Activated T-helper 1 cell treated with anti-CD3 and anti-CD28 coated beads, Interleukin-2, amount 50 U/mL, for 16 hours (primary cell): Measurements from ENCODE around the gene CCDC137.
"Not testable (repeated sequence)": the region's sequence is repeated elsewhere in the genome, so short reads cannot be mapped to it uniquely, and the experiment has no call there.

Experiments used
- DNase-seq, 2 donors: peaks; one replicate each; pipeline ENCODE4 v3.0.0-alpha.2; 2020; ENCODE audit warnings: low read depth in 1 of 2, low spot score in 1 of 2

The CCDC137 gene

GRCh38 chr17:81666342-81667191 lies at the start of gene CCDC137, which contains the start of gene OXLD1:
TSS of gene CCDC137 (plus strand) at chr17:81666737. CDS start at chr17:81666767, 30 bp downstream.
TSS of gene OXLD1 (minus strand) at chr17:81666605. CDS start at chr17:81666577, 28 bp downstream.
- peak; percentile 84 to 90 for DNase-seq

GRCh38 chr17:81616877-81617276 lies 49.7 kb upstream of the CCDC137 start:
- no peak for DNase-seq

DNA sequence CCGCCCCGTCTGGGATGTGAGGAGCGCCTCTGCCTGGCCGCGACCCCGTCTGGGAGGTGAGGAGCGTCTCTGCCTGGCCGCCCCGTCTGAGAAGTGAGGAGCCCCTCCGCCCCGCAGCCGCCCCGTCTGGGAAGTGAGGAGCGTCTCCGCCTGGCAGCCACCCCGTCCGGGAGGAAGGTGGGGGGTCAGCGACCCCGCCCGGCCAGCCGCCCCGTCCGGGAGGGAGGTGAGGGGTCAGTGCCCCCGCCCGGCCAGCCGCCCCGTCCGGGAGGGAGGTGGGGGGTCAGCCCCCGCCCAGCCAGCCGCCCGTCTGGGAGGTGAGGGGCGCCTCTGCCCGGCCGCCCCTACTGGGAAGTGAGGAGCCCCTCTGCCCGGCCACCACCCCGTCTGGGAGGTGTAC lies 48.2 kb upstream of the CCDC137 start:
- not testable (repeated sequence) for DNase-seq

GRCh38 chr17:81621494-81622130 lies 44.9 kb upstream of the CCDC137 start:
- no peak for DNase-seq

GRCh38 chr17:81630274-81630673 lies 36.3 kb upstream of the CCDC137 start:
- no peak for DNase-seq

GRCh38 chr17:81631482-81631881 lies 35.1 kb upstream of the CCDC137 start:
- no peak for DNase-seq

- DNase-seq = no peak
Measured at GRCh38 chr17:81635431-81635830, 31.1 kb upstream of the CCDC137 start.

DNA sequence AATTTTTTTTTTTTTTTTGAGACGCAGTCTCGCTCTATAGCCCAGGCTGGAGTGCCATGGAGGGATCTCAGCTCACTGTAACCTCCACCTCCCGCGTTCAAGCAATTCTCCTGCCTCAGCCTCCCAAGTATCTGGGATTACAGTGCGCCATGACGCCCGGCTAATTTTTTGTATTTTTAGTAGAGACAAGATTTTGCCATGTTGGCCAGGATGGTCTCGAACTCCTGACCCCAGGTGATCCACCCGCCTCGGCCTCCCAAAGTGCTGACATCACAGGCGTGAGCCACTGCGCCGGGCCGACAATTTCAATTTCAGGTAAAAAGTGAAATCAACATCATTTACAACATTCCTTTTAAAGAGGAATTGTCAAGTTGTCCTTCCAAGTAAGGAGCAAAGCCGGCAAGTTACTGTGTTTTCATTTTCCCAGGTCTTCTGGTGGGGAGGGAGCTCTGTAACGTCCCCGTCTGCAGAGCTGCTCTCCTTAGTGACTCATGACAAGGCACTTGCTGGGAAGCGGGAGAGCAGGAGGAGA lies 30.5 kb upstream of the CCDC137 start:
- no peak for DNase-seq

- DNase-seq = peak; percentile 66 to 78
Measured at GRCh38 chr17:81636505-81637288, 29.8 kb upstream of the CCDC137 start, which contains the start of the genes NPLOC4 and TSPAN10. TSS of gene NPLOC4 (minus strand) at chr17:81637112. CDS start at chr17:81636930, 182 bp downstream. TSS of gene TSPAN10 (plus strand) at chr17:81637196. CDS start at chr17:81642413, 5,217 bp downstream.

- DNase-seq = no peak
Measured at GRCh38 chr17:81638683-81639082, 27.9 kb upstream of the CCDC137 start.

DNA sequence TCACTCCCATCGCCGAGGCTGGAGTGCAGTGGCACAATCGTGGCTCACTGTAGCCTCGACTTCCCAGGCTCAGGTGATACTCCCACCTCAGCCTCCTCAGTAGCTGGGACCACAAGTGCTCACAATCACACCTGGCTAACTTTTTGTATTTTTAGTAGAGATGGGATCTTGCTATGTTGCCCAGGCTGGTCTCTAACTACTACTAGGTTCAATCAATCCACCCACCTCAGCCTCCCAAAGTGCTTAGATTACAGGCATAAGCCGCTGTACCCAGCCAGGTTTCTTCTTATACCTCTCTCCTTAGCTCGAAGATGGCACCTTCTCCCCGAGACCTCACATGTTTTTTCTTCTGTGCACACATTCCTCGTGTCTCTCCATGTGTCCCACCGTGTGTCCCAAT lies 26.5 kb upstream of the CCDC137 start:
- DNase-seq = no peak

- no peak for DNase-seq
Measured at GRCh38 chr17:81641825-81642489, 24.6 kb upstream of the CCDC137 start.

- DNase-seq = no peak
Measured at GRCh38 chr17:81644496-81644895, 22.0 kb upstream of the CCDC137 start.

- DNase-seq = no peak
Measured at GRCh38 chr17:81644976-81645952, 21.3 kb upstream of the CCDC137 start.

DNA sequence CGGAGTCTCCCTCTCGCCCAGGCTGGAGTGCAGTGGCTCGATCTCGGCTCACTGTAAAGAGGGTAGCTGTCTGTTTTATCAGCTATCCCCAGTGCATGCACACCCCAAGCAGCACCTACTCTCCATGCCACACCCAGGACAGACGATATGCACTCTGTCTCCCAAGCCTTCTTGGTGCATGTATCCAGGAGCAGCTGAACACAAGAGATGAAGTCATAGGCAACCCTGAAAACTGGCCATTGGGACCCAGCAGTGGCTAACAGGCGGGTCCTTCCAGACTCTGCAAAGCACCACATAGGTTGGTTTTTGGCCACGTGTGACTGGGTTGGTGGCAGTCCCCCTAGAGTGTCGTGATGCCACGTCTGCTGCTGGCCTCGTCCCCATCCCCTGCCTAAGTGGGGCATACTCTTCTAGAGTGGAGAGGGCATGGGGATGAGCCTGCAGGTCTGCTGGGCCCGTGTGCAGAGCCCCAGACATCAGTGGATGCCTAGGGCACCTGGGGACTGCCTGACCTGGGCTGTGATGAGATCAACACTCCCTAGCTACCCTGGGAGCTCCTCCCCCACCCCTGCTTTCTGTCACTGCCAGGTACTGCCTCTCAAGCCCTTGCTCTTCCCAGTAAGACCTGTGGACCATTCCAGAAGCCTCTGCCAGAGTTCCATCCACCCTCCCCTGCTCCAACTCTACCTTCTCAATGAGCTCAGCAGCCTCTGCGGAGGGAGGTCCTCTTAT lies 19.5 kb upstream of the CCDC137 start:
- no peak for DNase-seq

DNA sequence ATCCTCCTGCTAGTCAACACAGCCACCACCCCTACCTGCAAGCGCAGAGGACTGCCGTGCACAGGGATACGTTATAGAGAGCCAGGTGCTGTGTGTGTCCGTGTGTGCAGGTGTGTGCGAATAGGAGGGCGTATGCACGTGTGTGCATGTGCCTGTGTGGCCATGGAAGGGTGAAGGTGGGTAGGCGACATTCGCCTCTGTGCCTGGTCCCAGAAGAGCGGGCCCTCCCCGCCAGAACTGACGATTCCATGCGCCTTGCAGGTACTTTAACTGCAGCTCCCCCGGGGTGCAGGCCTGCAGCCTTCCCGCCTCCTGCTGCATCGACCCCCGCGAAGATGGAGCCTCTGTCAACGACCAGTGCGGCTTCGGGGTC lies 18.9 kb upstream of the CCDC137 start:
- no peak for DNase-seq

- DNase-seq = no peak
Measured at GRCh38 chr17:81648013-81648706, 18.4 kb upstream of the CCDC137 start.

DNA sequence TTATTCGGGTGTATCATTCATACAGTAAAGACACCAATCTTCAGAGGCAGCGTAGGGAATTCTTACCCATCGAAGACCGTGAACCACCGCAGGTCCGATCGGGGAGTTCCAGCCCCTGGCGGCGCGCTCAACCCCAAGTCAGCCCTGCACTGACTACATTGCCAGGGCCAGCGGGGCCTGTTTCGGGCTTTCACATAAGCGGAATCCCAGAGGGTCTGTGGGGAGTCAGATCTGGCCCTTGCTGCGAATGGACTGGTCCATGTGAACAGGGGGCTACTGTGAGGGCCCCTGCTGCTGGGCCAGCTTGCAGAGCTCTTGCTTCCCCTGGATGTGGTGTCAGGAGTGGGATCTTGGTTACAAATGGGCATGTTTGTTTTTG lies 17.8 kb upstream of the CCDC137 start:
- DNase-seq = no peak
